HG02571 (cell line): ENCODE measurements around the gene PRR5L.

ENCODE experiments used
- ATAC-seq: cut with Tn5 transposase; IDR thresholded peaks from one replicate; pipeline ENCODE4 v1.9.1; 2021; ENCODE audit warnings: mild to moderate bottlenecking, moderate library complexity; ENCODE audit not compliant: unreplicated experiment

PRR5L gene

DNA sequence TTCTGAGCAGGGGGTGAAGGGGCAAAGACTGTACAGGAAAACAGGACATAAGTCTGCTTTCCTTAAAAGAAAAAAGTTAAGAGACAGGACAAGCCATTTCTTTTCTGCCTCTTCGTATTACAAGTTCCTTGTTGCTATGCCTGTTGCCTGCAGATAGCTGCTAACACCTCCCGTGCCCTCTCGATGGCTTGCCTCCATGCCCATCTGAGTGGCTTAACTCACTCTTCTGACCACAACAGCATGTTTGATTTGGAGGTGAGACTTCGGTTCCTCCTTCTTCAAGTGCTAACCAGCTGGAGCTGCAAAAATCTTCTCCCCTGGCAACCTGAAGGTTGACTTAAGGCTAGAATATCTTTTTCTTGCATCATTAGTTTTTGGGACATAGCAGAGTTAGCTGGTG is 103.1 kb downstream of the PRR5L start:
- no peak for ATAC-seq

DNA sequence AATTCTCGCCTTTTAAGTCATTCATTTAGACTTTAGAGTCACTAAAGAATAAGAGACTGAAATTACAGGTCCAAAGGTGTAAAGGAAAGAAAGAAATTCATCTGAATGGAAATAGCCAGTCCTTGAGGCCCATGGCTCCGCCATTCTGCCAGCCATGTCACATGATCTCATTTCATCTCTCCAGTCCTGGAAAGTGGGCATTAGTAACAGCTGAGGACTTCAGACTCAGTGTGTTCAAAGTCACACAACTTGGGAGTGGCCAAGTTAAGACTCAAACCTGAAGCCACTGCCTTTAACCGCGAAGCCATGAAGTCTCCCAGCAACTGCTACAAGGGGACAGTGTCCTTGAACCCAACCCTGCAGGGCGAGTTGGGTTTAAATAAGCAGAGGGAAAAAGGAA is 103.7 kb downstream of the PRR5L start:
- no peak for ATAC-seq

DNA sequence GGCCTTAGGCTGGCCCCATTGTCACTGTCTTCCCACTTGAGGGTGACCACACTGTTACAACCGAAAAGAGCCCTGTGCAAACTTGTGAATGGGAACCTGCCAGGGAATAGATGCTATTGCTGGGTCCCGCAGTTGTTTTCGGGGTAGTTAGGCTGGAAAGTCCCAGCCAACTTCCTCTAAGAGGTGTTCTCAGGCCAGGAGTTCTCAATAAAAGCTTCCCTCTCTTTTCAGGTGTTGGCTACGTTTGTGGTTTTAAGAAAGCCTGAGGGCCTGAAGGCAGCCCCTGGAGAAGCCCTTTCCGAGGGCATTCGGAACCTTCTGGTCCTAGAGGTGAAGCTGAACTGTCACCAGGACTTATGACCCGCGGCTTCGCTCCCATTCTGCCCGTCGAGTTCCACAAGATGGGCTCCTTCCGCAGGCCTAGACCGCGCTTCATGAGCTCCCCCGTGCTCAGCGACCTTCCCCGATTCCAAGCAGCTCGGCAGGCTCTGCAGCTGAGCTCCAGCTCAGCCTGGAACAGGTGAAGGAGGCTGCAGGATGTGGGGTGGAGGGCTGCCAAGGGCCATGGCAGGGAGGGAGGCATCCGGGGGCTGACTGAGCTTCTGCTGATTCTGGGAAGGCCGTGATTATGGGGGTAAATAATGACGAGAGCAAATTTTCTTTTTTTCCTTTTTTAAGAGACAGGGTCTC is 104.8 kb downstream of the PRR5L start:
- no peak for ATAC-seq

DNA sequence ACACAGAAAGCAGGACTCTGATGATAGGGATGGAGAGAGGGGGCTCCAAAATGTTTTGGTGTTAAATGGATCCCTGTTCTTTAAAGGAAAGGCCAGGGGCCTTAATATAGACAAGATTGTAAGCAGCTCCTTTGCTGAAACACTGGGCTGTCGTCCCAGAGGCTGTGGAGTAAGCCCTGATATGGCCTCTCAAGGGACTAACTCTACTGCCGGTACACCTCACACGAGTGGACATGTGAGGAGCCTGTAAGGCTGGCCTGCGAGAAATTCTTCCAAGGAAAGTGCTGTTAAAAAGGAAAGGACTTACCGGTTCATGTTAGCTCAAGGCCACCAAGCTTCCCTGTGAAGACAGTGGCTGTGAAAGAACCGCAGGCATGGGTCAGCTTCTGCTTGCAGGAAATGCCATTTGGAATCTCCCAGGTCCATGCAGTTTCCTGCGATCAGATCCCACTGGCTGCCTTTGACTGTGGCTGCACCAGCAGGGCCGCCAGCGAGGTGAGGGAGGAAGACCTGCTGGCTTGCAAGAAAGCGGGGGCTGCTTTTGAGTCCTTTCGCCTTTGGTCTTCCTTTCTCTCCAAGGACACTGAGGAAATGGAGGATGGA is 106.6 kb downstream of the PRR5L start:
- no peak for ATAC-seq

DNA sequence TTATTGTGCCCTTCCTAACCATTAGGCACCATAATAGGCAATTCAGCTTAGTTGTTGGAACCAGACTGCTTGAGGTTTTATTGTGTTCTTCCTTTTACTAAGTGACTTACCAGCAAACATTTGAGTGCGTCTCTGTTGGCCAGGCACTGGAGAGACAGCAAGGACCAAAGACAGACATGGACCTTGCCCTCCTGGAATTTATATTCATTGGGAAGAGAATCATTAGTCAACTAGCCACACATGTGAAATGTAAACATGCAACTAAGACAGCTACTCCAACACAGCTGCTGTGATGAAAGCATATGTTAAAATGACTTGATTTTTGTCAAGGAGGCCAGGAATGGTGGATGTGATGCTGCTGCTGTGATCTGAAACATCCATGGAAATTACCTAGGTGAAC is 107.6 kb downstream of the PRR5L start:
- no peak for ATAC-seq

DNA sequence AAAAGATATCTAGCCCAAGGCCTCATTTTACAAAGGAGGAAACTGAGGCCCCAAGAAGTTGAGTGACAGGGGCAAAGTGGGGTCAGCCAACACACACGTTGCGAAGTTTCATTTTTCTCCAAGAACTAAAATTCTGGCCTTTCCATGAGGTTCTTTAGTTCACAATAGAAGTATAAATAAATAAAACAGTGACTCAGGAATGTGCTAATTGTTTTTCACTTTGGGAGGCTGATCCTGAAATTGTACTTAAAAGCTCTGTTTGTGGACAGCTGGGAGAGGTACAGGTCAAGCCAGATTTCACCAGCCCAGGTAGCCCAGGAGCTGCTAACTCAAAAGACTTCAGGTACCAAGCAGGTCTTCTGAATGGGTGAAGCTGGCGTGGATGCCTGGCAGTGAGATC is 108.7 kb downstream of the PRR5L start:
- no peak for ATAC-seq

DNA sequence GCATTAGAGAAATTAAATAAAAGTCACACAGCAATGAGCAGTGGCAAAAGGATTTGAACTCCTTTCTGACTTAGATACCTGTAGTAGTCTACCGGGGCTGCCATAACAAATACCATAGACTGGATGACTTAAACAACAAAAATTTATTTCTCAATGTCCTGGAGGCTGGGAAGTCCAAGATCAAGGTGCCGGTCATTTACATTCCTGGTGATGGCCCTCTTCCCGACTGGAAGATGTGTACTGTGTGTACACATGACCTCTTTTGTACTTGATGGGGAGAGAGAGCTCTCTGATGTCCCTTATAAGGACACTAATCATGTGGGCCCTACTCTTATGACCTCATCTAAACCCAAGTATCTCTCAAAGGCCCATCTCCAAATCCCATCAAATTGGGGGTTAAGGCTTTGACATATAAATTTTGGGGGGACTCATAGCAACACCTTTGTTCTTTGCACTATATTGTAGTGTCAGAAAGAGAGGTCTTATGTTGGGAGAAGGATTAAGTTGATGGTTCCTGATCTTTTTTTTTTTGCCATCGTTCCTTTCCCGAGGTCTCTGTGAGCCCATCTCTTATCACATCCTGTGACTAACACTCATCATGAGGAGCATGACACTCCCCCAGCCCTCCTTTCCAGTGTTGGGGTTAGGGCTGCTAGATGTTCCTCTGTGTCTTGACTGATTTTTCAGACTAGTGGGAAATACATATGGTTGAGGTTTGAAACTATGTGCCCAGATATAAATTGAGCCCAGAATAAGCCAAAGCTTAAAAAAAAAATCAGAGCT is 109.7 kb downstream of the PRR5L start:
- no peak for ATAC-seq

DNA sequence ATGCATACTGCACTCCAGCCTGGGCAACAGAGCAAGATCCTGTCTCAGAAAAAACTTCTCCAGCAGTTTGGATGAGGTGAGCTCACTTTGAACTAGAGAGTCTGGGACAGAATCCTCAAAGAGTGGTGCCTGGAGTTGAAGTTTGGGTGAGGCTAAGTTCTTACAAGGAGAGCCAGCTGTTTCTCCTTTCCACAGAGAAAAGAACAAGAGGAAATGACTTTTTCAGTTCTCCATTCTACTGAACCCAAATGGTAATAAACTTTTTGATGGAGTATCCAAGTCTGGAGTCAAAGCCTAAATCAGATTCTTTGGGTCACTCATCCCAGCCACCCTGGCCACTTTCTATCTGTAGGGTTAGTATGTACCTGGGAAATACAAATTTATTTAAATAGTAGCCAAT is 111.3 kb downstream of the PRR5L start:
- ATAC-seq: no peak

DNA sequence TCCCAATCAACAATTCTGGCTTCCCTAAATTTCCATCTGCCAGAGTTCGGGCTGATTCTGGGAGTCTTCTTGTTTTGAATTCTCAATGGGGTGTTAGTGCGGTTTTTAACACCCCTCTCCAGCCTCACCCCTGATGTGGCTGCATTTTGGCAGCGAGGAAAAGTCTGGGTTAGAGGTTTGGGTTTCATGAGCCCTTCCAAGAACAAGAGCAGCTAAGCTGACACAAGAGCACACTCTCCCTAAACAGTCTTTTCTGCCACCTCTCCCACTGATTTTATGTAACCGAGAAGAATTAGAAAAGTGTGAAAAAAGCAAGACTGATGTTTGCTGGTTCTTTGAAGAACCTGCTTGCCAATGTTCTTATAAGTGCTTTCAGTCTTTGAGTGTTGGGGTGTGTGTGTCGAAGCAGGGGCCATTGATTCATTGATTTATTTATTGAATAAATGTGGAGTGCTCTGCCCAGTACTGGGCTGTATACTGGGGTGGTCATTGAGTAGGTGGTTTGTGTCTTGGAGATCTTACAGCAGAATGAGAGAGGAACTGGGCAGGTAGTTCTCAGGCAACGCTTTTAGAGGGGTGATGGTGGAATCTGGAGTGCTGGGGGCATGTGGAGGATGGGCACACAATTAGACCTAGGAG is 112.5 kb downstream of the PRR5L start:
- no peak for ATAC-seq

DNA sequence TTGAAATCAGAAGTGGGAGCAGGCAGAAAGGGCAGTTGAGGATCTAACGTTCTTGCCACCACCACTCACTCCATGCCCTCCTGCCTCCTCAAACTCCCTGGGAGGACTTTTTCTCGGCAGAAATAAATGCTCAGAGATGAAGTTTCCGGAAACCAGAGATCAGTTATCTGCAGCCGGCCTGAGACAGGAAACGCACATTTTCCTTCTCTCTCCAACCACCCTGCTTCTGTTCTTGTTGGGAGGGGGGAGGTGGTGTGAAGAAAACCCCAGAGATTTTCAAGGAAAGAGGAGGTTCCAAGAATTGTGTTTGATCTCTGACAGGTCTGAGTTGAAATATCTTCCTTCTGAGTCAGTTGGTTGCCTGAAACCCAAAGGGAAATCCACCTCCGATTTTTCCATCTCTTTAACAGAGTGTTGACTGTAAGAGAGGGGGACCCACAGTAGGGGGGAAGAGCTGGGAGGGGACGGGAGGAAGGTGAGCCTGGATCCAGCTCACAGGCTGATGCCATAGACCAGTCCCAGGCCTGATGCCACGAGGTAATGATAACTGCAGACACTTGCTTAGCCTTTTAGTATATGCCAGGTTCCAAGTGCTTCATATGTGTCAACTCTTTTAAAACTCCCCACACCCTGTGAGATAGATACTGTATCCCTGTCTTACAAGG is 113.2 kb downstream of the PRR5L start:
- no peak for ATAC-seq

DNA sequence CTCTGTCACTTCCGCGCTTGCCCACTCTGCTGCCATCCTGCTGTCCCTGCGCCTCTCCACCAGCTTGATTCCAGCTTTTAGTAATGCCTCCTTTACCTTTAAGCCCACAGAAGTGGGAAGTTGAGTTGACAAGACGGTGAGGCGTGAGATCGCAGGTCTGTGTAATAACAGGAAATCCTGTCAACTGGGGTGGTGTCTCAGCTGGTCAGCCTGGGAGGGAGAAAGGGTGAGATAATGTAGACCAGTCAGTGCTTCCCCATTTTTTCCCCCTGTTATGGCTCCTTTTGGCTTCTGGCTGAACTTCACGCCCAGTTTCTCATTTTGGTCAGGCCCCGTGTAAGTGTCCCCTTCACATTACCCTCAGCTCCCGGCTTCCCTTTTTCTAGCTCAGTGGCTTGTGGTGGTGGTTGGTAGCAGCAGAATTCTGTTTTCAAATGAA is 115.1 kb downstream of the PRR5L start:
- ATAC-seq: peak; percentile 63

DNA sequence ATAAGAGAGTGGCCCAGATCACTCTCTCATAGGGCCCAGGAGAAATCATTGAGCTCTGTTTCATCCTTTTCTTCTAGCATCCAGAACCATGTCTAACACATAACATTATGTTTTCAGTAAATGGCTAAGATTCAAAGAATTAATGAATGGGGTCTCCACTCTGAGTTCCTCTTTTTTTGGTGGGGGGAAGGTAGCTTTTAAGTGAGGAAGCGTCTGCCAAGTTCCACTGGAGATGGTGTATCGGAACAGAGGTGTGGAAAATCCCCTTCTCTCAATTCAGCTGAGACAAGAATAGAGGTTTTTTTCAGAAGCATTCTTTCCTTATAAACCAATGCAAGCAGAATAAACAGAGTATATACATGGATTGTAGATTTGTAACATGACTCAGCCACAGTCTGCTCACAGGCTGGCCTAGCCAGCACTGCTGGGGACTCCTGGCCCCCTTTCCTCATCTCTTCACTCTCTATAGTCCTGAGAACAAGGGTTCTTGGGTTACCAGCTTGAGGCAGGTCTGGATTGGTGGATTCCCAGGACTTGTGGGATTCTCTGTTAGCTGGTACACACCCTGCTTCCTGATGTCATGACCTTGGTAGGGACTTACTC is 116.8 kb downstream of the PRR5L start:
- no peak for ATAC-seq

DNA sequence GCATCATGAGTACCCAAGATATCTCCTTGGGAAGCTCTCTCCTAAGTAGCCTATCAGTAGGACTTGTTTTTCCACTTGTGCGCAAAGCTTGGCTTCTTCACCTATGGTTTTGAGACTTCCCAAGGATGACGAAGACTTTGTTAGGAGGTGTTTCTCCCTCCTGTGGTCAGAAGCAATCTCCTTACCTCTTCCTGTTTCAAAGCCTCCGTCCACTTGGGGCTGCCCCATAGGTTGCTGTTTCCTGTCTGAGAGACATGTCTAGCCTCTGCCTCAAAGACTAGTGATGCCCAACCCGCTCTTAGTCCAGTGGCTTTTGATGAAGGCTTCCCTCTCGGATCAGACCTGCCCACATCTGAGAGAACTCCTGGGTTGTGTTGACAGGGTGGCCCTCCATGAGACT is 121.1 kb downstream of the PRR5L start:
- ATAC-seq: no peak

DNA sequence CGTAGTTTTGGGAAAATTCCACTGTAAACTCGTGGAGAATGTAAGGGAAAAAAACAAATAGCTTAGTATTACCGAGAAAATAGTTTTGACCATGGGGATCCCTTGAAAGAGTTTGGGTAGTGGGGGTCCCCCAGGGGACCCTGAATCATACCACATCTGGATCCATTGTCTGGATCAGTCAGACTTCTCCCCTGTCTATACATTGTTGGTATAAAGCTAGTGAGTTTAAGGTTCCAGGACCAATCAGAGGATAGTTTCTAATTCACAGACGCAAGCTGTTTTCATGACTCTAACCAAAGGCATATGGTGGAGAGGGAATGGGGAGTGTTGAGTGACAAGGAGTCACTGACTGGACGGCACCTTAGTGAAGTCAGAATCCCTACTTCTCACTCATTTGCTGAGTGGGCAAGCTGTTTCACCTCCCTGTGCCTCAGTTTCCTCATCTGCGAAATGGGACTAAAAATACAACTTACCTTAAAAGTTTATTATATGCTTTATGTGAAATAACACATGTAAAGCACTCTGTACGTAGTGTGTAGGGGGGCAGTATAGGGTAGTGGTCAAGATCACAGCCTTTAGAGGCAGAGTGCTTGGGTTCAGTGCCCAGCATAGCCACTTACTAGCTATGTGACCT is 123.8 kb downstream of the PRR5L start:
- ATAC-seq: no peak

DNA sequence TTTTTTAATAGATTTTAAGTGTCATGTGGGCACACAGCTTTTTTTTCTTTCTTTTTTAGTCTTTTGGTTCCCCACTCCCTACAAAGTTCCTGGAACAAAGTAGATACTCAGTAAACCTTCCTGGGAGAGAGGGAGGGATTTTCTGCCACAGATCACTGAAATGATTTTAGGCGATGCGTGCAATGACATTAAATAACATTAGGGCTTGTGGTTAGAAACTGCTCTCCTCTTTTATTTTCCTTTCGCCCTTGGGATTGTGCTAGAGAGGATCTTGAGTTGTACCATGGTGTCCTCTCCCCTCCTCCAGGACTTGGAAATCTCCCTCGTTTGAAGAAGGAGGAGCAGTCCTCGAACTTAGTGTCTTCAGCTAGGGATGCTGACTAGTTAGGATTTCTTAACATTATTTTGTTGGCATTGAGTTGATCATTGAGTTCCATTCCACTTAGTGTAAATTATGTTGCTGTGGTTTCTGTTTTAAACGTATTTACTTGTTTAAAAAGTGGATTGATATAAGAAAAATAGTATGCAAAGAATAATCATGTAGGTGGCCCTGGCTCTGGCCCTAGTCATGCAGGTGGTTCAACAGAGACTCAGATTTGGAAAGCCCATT is 125.6 kb downstream of the PRR5L start:
- ATAC-seq: no peak

DNA sequence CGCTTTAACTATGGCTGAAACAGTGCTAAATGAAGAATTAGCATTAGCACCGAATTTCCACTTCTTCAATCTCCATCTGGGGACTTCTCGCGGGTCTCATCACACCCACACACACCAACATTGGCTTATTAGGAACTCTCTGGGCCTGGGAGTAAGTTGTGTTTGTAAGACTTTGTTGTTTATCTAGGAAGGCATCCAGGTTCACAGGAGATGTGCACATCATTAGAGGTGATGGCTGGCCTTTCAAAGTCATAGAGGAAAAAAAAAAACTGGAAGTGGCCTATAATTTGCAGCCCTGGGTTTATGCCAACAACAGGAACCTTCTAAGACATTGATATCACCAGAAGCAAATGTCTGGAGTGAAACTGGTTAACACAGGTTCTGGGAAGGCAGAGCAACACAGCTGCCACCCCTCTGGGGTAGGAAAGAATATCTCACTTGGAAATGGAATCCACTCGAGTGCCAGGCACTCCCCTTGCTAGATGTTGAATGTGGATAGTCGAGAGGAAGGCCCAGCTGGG is 129.5 kb downstream of the PRR5L start:
- no peak for ATAC-seq

DNA sequence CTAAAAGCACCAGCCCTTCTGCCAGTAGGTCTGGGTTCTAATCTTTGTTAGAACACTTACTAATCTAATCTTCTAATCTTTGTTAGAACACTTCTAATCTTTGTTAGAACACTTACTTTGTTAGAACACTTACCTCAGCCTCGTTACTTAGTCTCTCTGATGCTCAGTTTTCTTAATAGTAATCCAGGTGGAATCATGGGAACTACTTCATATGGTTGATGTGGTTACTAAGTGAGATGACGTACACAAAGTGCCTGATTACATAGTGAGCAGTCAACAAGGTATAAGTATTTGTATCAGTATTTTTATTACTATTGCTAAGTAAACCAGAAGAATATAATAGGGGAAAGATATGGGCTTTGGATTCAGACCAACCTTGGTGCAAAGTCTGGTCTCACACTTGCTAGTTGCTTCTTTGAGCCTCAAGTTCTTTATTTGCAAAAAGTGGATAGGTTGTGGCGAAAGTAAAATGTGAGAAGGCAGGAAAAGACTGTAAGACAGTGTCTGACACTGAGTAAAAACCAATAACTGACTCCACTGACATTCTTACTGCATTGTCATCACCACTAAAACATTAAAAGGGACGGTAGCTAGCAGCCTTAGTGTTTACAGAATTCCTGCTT is 130.2 kb downstream of the PRR5L start:
- no peak for ATAC-seq

DNA sequence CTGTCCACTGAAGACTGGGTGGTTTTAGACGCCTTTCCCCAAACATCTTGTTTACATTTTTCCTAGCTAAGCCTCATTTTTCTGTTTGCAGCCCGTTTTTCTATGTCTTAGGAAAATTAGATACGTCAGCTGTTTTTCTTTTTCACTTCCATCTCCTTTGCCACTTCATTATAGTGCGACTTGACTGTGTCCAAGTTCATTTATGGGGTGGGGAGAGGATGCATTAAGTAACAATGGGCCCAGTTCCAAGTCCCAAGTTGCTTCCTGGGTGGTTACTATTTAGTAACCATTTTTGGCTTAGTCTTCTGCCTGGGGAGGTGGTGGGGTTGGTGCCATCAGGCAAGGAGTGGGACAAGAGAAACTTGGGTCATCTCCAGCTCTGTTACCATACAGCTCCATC is 131.0 kb downstream of the PRR5L start:
- ATAC-seq: no peak

DNA sequence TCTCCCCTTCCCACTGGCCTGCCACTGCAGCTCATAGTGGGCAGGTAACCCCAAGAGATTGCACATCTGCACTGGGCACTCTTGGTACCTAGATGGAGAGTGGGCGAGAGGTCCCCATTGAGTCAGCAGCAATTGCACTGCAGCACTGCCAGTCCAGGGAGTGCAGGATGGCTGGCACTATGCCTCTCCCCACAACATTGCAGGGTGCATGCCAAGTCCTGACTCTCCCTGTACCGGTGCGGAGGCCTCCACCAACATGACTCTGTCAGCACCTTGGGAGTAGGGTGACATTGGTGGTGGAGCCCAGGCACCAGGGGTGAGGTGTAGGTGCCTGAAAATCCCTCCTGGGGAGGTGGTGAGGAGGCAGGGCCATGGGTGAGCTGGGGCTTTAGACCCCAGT is 131.8 kb downstream of the PRR5L start:
- ATAC-seq: no peak
